WI38 (cell line): Measurements from ENCODE around the gene PRR14.
"Not testable (repeated sequence)": the region's sequence is repeated elsewhere in the genome, so short reads cannot be mapped to it uniquely, and the experiment has no call there.

Experiments used
- H3K4me3 ChIP-seq: 2 replicates; pipeline ENCODE4 v1.5.1; 2011; ENCODE audit warnings: low read depth, mild to moderate bottlenecking, control low read depth, low read length
- TF ChIP-seq, protein P1 (sequence below): IDR thresholded peaks from 2 replicates; pipeline ENCODE4 v1.5.1; 2012; ENCODE audit warnings: low read depth, mild to moderate bottlenecking, control low read depth, low read length

PRR14 gene

DNA sequence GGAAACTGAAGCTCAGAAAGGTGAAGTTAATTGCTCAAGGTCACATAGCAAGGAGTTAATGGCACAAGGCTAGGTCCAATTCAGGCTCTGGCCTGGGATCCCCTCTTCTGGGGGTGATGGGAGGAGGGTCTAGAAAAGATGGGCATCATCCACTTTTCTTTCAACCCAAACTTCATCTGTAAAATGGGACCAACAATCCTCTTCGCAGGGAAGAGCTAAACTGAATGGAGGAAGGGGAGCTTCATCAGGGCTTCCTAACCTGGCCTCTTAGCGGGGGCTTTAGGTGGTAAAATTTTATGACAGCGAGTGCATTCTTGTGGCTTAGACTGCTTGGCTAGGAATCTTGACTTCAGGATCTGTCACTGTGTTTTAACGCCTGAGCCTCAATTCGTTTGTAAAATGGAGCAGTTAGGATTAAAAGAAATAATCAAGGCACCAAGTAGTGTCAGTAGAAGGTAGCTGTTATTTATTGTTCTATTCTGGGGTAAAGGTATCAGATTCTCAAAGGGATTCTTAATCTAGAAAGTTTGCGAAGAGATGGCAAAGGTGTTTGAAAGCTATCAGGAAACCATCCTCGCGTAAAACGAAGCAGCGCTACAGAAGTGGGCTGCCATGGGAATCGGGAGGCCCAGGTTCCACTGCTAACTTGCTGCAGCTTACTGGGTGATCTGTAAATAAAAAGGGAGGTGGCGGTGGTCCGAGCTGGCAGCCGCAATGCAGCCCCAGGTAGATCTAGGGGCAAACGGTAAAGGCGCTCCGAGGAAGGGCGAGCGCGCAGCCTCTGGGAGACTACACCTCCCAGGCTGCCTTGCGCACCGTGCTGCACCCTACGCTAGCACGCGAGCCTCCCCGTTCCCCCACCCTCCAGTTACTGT is 46.7 kb downstream of the PRR14 start:
- H3K4me3 ChIP-seq: peak overlapping the region; percentile 89
- TF ChIP-seq, protein P1, sequence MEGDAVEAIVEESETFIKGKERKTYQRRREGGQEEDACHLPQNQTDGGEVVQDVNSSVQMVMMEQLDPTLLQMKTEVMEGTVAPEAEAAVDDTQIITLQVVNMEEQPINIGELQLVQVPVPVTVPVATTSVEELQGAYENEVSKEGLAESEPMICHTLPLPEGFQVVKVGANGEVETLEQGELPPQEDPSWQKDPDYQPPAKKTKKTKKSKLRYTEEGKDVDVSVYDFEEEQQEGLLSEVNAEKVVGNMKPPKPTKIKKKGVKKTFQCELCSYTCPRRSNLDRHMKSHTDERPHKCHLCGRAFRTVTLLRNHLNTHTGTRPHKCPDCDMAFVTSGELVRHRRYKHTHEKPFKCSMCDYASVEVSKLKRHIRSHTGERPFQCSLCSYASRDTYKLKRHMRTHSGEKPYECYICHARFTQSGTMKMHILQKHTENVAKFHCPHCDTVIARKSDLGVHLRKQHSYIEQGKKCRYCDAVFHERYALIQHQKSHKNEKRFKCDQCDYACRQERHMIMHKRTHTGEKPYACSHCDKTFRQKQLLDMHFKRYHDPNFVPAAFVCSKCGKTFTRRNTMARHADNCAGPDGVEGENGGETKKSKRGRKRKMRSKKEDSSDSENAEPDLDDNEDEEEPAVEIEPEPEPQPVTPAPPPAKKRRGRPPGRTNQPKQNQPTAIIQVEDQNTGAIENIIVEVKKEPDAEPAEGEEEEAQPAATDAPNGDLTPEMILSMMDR: no peak

DNA sequence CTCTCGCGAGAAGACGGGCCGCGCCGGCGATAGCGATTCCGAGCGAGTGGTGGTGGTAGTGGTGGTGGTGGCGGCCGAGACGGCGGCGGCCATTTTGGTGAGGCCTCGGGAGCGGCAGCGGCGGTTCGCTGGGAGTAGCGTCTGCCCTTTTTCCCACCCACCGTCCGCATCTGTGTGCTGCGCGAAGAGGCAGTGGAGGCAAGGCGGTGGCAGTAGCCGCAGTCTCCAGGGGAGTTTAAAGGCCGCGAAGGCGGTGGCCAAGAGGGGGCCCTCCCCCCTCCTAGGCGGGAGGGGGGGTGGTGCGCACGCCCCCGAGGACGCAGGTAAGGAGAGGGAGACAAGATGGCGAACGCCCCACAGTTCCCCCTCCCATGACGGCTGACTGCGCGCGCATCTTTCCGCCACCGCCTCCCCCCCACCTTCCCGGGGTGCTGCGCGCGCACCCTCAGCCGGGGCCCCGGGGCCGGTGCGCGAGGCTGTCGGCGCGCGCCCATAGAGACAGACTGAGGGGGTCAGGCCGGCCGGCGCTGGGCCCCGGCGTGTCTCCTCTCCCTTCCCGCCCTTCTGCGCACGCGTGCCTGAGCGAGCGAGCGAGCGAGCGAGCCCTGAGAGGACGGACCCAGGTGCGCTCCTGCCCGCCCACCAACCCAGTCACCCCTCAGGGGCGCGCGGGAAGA is 47.5 kb downstream of the PRR14 start:
- H3K4me3 ChIP-seq: peak overlapping the region; percentile 89
- TF ChIP-seq, protein P1: no peak

GRCh38 chr16:30698816-30699614 is 48.3 kb downstream of the PRR14 start, which contains the start of gene SRCAP:
Gene SRCAP, plus strand, starts transcription at chr16:30699171. Its CDS starts 1,654 bp downstream, at chr16:30700825.
- TF ChIP-seq, protein P1: no peak
- H3K4me3 ChIP-seq: peak within 1 kb of the TSS; percentile 89

GRCh38 chr16:30699615-30700099 is 48.9 kb downstream of the PRR14 start:
- TF ChIP-seq, protein P1: no peak

GRCh38 chr16:30700491-30700890 is 49.7 kb downstream of the PRR14 start:
- H3K4me3 ChIP-seq: no peak overlapping the region
- TF ChIP-seq, protein P1: no peak

More at GRCh38 chr16:30699615-30700099, 48.9 kb downstream of the PRR14 start:
- H3K4me3 ChIP-seq: peak overlapping the region; percentile 89

DNA sequence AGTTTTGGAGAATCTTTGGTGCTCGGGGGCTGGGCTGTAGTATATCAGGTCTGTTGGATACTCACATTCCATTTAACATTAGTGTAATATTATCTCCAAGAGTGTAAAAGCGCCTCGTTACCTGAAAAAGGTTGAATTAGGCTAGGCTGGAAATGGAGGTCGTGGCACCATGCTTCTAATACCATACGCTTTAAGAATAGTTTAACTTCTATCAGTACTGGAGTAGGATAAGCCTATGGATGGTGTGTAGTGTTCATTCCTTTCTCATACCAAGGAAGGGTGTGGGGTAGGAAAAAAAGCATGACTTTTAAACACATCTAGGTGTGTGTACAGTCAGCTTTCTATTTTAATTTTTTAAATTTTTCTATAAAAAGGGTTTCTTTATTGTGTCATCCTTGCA is 50.2 kb downstream of the PRR14 start:
- no peak overlapping the region for H3K4me3 ChIP-seq
- TF ChIP-seq, protein P1: no peak

GRCh38 chr16:30703071-30703470 is 52.3 kb downstream of the PRR14 start:
- H3K4me3 ChIP-seq: not testable (repeated sequence)
